Measurements from ENCODE around the gene CCNI2. TPM values are rescaled to one million over a fixed set of nuclear protein-coding genes. Genes with fewer than 3 reads are reported as not detected.

CCNI2 gene
- total and polyA plus RNA-seq, 9 of the 15 experiments (the other 6 are each of a cell fraction or from before 2014, with no cell fraction given): 0.05 to 1.7 (median 0.81) TPM; not detected in 5

GRCh38 chr5:132753135-132753987 lies 6.1 kb downstream of the CCNI2 start (continued):
- 0 out of 2 replicates have a peak, but pooled peaks have one; percentile 17 for TF ChIP-seq REST (IDR thresholded peaks at IDR 0.05; ENCODE audit: borderline replicate concordance)
- no peak for TF ChIP-seq REST (CRISPR knock-in tag; IDR thresholded peaks at IDR 0.05; ENCODE audit: low read depth)
- no peak for TF ChIP-seq C11orf30 (IDR thresholded peaks at IDR 0.05; ENCODE audit: low read depth)
- no peak for TF ChIP-seq RBM17 (IDR thresholded peaks at IDR 0.05; ENCODE audit: borderline replicate concordance, low read depth, low read length)
- TF ChIP-seq PYGO2 (tag; IDR thresholded peaks at IDR 0.05): no peak
- TF ChIP-seq SMC3 (conservative IDR thresholded peaks at IDR 0.05; ENCODE audit: insufficient read depth, low read depth, low read length): 0 out of 2 replicates have a peak, but pooled peaks have one; percentile 5
- TF ChIP-seq POLR2H (tag; IDR thresholded peaks at IDR 0.05; ENCODE audit: low read depth): no peak
- no peak for TF ChIP-seq ZNF347 (CRISPR knock-in tag; IDR thresholded peaks at IDR 0.05; ENCODE audit: low read depth)
- no peak for TF ChIP-seq FOXP1 (CRISPR knock-in tag; IDR thresholded peaks at IDR 0.05)
- no peak for TF ChIP-seq NCOA4 (IDR thresholded peaks at IDR 0.05; ENCODE audit: partially characterized antibody)

Measured in K562 (cell line).